IMR-90 (cell line): ENCODE measurements around the gene TEAD1. TPM values are rescaled to one million over a fixed set of nuclear protein-coding genes. Genes with fewer than 3 reads are reported as not detected.

Source experiments
- ATAC-seq: fragments of 200-7000 bp; cut with Tn5 transposase; 2 replicates; pipeline ENCODE4 v1.9.1; 2020; ENCODE audit warnings: low read depth, mild to moderate bottlenecking, moderate library complexity
- BruUV-seq: library from RNA; stranded (reverse); fragments of 400-500 nt; replicated peaks from 2 replicates; lab custom pipeline; 2021; lab: Mats Ljungman, UMichigan
- CTCF ChIA-PET: fragments of 300-600 bp; formaldehyde crosslinking; extraction: SDS; loops from one replicate; lab custom pipeline; 2021; ENCODE audit warnings: antibody characterized with exemption; lab: Yijun Ruan, JAX
- POLR2A ChIA-PET: fragments of 300-600 bp; sonication (Branson Sonifier 250); formaldehyde crosslinking; loops from one replicate; lab custom pipeline; 2022; ENCODE audit warnings: antibody characterized with exemption; ENCODE audit not compliant: unreplicated experiment; lab: Charles Lee
- DNase-seq: peaks from one replicate; pipeline ENCODE4 v3.0.0; 2013
- H2AFZ ChIP-seq: replicated peaks from 2 replicates; pipeline ENCODE3; 2013; ENCODE audit warnings: low read length, mild to moderate bottlenecking; ENCODE audit not compliant: poor library complexity
- H2AK5ac ChIP-seq: 2 replicates; pipeline ENCODE4 v1.6.1; 2013; ENCODE audit warnings: low read depth, low read length, inconsistent platforms
- H2AK9ac ChIP-seq: replicated peaks from 2 replicates; pipeline ENCODE3; 2013; ENCODE audit warnings: mild to moderate bottlenecking, low read depth, low read length, moderate library complexity; ENCODE audit not compliant: poor library complexity
- H2BK120ac ChIP-seq: 2 replicates; pipeline ENCODE4 v1.6.1; 2013; ENCODE audit warnings: low read depth, low read length, inconsistent platforms
- H2BK15ac ChIP-seq: 3 replicates; pipeline ENCODE4 v1.6.1; 2013; ENCODE audit warnings: low read depth, low read length, inconsistent platforms
- H2BK20ac ChIP-seq: 2 replicates; pipeline ENCODE4 v1.6.1; 2013; ENCODE audit warnings: low read depth, mild to moderate bottlenecking, inconsistent platforms, low read length, moderate library complexity
- H2BK5ac ChIP-seq: 2 replicates; pipeline ENCODE4 v1.6.1; 2013; ENCODE audit warnings: mild to moderate bottlenecking, low read depth, low read length, inconsistent platforms; ENCODE audit not compliant: poor library complexity, severe bottlenecking
- H3K14ac ChIP-seq: replicated peaks from 2 replicates; pipeline ENCODE4 v1.6.1; 2013; ENCODE audit warnings: low read depth, low read length, inconsistent platforms
- H3K18ac ChIP-seq: 2 replicates; pipeline ENCODE4 v1.6.1; 2013; ENCODE audit warnings: low read depth, low read length, control low read depth
- H3K23ac ChIP-seq: 2 replicates; pipeline ENCODE4 v1.6.1; 2013; ENCODE audit warnings: low read depth, low read length, inconsistent platforms
- H3K27ac ChIP-seq: 2 replicates; pipeline ENCODE4 v1.5.1; 2013; ENCODE audit warnings: mild to moderate bottlenecking, control low read depth, low read length; ENCODE audit not compliant: insufficient read depth
- H3K27me3 ChIP-seq: 2 replicates; pipeline ENCODE4 v1.6.1; 2013; ENCODE audit warnings: low read length; ENCODE audit not compliant: control insufficient read depth, insufficient read depth
- H3K36me3 ChIP-seq: 2 replicates; pipeline ENCODE4 v1.6.1; 2013; ENCODE audit warnings: low read length, mixed read lengths; ENCODE audit not compliant: control insufficient read depth, insufficient read depth
- H3K4ac ChIP-seq: 2 replicates; pipeline ENCODE4 v1.6.1; 2013; ENCODE audit warnings: low read depth, low read length, inconsistent platforms
- H3K4me1 ChIP-seq: 2 replicates; pipeline ENCODE4 v1.6.1; 2013; ENCODE audit warnings: low read length, mixed read lengths; ENCODE audit not compliant: control insufficient read depth, insufficient read depth
- H3K4me2 ChIP-seq: 2 replicates; pipeline ENCODE4 v1.6.1; 2013; ENCODE audit warnings: low read depth, mild to moderate bottlenecking, control low read depth, low read length, moderate library complexity
- H3K4me3 ChIP-seq: 2 replicates; pipeline ENCODE4 v1.5.1; 2013; ENCODE audit warnings: low read depth, mild to moderate bottlenecking, control low read depth, low read length, moderate library complexity; ENCODE audit not compliant: insufficient read depth
- H3K56ac ChIP-seq: 2 replicates; pipeline ENCODE4 v1.6.1; 2013; ENCODE audit warnings: low read length, inconsistent platforms; ENCODE audit not compliant: insufficient read depth; ENCODE audit errors: extremely low read depth
- H3K79me1 ChIP-seq, 2 experiments: 2 replicates each; pipeline ENCODE4 v1.6.1; 2013; ENCODE audit warnings: low read length in 2 of 2, inconsistent platforms in 1 of 2, low read depth in 1 of 2
- H3K9ac ChIP-seq: 2 replicates; pipeline ENCODE4 v1.6.1; 2013; ENCODE audit warnings: low read depth, low read length, control low read depth
- H3K9me1 ChIP-seq: 2 replicates; pipeline ENCODE4 v1.6.1; 2013; ENCODE audit warnings: low read length, inconsistent platforms; ENCODE audit not compliant: insufficient read depth
- H3K9me3 ChIP-seq: 2 replicates; pipeline ENCODE4 v1.6.1; 2013; ENCODE audit warnings: low read length; ENCODE audit not compliant: control insufficient read depth, insufficient read depth
- H4K20me1 ChIP-seq: 2 replicates; pipeline ENCODE4 v1.6.1; 2013; ENCODE audit warnings: low read length, inconsistent platforms; ENCODE audit not compliant: insufficient read depth
- H4K5ac ChIP-seq: 2 replicates; pipeline ENCODE4 v1.6.1; 2013; ENCODE audit warnings: mild to moderate bottlenecking, low read depth, low read length, control low read depth
- H4K8ac ChIP-seq, 2 experiments: 2 replicates each; pipeline ENCODE4 v1.6.1; 2013; ENCODE audit warnings: low read depth in 2 of 2, low read length in 2 of 2, control low read depth in 1 of 2, inconsistent platforms in 1 of 2
- H4K91ac ChIP-seq: 2 replicates; pipeline ENCODE4 v1.6.1; 2013; ENCODE audit warnings: low read depth, low read length, inconsistent platforms; ENCODE audit not compliant: insufficient read depth
- CEBPB ChIP-seq: IDR thresholded peaks from 2 replicates; pipeline ENCODE4 v1.6.1; 2012; ENCODE audit warnings: low read depth, low read length, improper control_type of control experiment
- FOS ChIP-seq: fragments of 150-350 bp; IDR thresholded peaks from 2 replicates; pipeline ENCODE4 v1.6.1; 2016; ENCODE audit warnings: low read depth, low read length
- MAFK ChIP-seq: IDR thresholded peaks from 2 replicates; pipeline ENCODE4 v1.6.1; 2012; ENCODE audit warnings: low read depth, low read length, improper control_type of control experiment
- MAZ ChIP-seq: IDR thresholded peaks from 2 replicates; pipeline ENCODE4 v1.6.1; 2012; ENCODE audit warnings: low read depth, mild to moderate bottlenecking, low read length, improper control_type of control experiment, moderate library complexity, borderline replicate concordance
- MXI1 ChIP-seq: IDR thresholded peaks from 2 replicates; pipeline ENCODE4 v1.6.1; 2012; ENCODE audit warnings: low read depth, mild to moderate bottlenecking, low read length, moderate library complexity, borderline replicate concordance
- NFE2L2 ChIP-seq: fragments of 150-350 bp; IDR thresholded peaks from 2 replicates; pipeline ENCODE4 v1.6.1; 2016; ENCODE audit warnings: low read depth, mild to moderate bottlenecking, low read length
- RAD21 ChIP-seq: IDR thresholded peaks from 2 replicates; pipeline ENCODE4 v1.6.1; 2012; ENCODE audit warnings: low read length, improper control_type of control experiment
- RCOR1 ChIP-seq: IDR thresholded peaks from 2 replicates; pipeline ENCODE4 v1.6.1; 2012; ENCODE audit warnings: mild to moderate bottlenecking, low read length, improper control_type of control experiment; ENCODE audit not compliant: insufficient replicate concordance
- RFX5 ChIP-seq: IDR thresholded peaks from 2 replicates; pipeline ENCODE4 v1.8.0; 2012; ENCODE audit warnings: low read depth, mild to moderate bottlenecking, low read length, moderate library complexity
- SMC3 ChIP-seq: fragments of 150-350 bp; IDR thresholded peaks from 2 replicates; pipeline ENCODE4 v1.6.1; 2016; ENCODE audit warnings: low read depth, mild to moderate bottlenecking, antibody characterized with exemption, low read length, moderate library complexity
- WGBS, 2 experiments: methylation state at CpG; one replicate each; pipeline versions ENCODE4 v1.1.5 to v1.1.7; 2013; ENCODE audit warnings: missing lambda C conversion rate in 2 of 2; ENCODE audit not compliant: insufficient read length in 1 of 2; ENCODE audit errors: extremely low coverage in 2 of 2; 5-methylcytosine and 5-hydroxymethylcytosine counted together
- dilution Hi-C: fragments of 300-500 bp; cut with HindIII; formaldehyde crosslinking; loops from one replicate; pipeline ENCODE4 v1.14.3; 2018; ENCODE audit warnings: low sequenced_read_pairs; ENCODE audit not compliant: unreplicated experiment
- in situ Hi-C: fragments of 300-500 bp; cut with MboI; formaldehyde crosslinking; loops from 3 replicates; pipeline ENCODE4 v1.14.3; 2019; ENCODE audit warnings: low sequenced_read_pairs, inconsistent platforms, mixed read lengths
- intact Hi-C: fragments of 100-400 bp; cut with micrococcal nuclease; formaldehyde crosslinking; loops from 2 replicates; pipeline ENCODE4 v1.10.0; 2022
- polyA plus RNA-seq, 3 experiments: library from polyadenylated mRNA; depleted of rRNA; stranded (reverse); fragments of >200 nt; gene quantifications; 2 replicates each; pipeline ENCODE4 v1.2.3, GENCODE V29; 2012; ENCODE audit warnings: low replicate concordance in 1 of 3
- total RNA-seq: library from RNA; depleted of rRNA; stranded (reverse); fragments of >200 nt; gene quantifications from 2 replicates; pipeline ENCODE4 v1.2.3, GENCODE V29; 2012
- TF ChIP-seq, protein P1 (sequence below): fragments of 150-350 bp; IDR thresholded peaks from 2 replicates; pipeline ENCODE4 v1.6.1; 2016; ENCODE audit warnings: low read depth, mild to moderate bottlenecking, low read length, moderate library complexity, borderline replicate concordance
- TF ChIP-seq, protein P2 (sequence below): conservative IDR thresholded peaks from 2 replicates; pipeline ENCODE4 v1.5.1; 2012; ENCODE audit warnings: mild to moderate bottlenecking, low read depth, low read length, improper control_type of control experiment

TEAD1 gene
- total and polyA plus RNA-seq, 2 of the 4 experiments (the other 2 are of a cell fraction): 51.8 to 69.2 TPM

DNA sequence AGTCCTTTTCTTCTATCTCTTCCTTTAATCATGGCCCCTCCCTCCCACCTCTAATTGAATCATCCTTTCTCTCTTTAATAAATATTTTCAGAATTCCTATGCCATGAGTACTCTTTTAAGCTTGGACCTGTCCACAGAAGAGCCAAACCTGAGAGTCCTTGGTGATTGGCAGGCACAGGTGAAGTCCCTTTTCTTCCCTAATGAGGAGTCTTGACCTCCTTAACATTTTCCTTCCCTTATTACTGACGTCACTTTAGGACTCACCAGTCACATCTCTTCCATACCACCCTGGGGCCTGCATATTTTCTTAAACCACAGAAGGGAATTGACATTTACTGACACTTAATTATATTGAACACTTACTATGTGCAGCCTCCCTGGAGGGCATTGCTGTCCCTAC lies 293.9 kb downstream of the TEAD1 start:
- in situ Hi-C loops: loop anchor here (5.0 kb wide), 2 partner anchors 179 to 374 kb away; no protein-coding TSS in a partner anchor
- Histone ChIP-seq H3K9ac (no peak overlapping the region), H2AK9ac (no peak overlapping the region), H4K8ac (no peak overlapping the region), H3K9me1 (no peaks in the 10 kb centered on the region), H3K4me1 (no peaks in the 10 kb centered on the region), H3K4ac (no peak overlapping the region), H3K4me2 (no peak overlapping the region), H2AK5ac (no peak overlapping the region), H2AFZ (no peak overlapping the region), H3K79me1 (no peaks in the 10 kb centered on the region), H4K20me1 (no peaks in the 10 kb centered on the region), H3K27ac (no peak overlapping the region), H4K5ac (no peak overlapping the region), H3K23ac (no peak overlapping the region), H2BK15ac (no peak overlapping the region), H3K36me3 (no peaks in the 10 kb centered on the region), H2BK120ac (no peak overlapping the region), H3K9me3 (no peaks in the 10 kb centered on the region), H3K4me3 (no peak overlapping the region), H2BK5ac (no peak overlapping the region), H3K56ac (no peak overlapping the region), H3K27me3 (peaks cover 36% of the 10 kb centered on the region), H4K91ac (no peak overlapping the region), H2BK20ac (no peak overlapping the region), H3K18ac (no peak overlapping the region), H3K14ac (no peak overlapping the region)
- no TSS peak for BruUV-seq
- ChIA-PET POLR2A (no interaction called here), CTCF (no interaction called here)
- TF ChIP-seq, protein P1, sequence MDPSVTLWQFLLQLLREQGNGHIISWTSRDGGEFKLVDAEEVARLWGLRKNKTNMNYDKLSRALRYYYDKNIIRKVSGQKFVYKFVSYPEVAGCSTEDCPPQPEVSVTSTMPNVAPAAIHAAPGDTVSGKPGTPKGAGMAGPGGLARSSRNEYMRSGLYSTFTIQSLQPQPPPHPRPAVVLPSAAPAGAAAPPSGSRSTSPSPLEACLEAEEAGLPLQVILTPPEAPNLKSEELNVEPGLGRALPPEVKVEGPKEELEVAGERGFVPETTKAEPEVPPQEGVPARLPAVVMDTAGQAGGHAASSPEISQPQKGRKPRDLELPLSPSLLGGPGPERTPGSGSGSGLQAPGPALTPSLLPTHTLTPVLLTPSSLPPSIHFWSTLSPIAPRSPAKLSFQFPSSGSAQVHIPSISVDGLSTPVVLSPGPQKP: no peak
- TF ChIP-seq CEBPB: no peak
- TF ChIP-seq NFE2L2: no peak
- TF ChIP-seq RFX5: no peak
- TF ChIP-seq MXI1: no peak
- TF ChIP-seq MAFK: no peak
- no peak for TF ChIP-seq MAZ
- no peak for TF ChIP-seq FOS
- TF ChIP-seq RCOR1: no peak
- TF ChIP-seq, protein P2, sequence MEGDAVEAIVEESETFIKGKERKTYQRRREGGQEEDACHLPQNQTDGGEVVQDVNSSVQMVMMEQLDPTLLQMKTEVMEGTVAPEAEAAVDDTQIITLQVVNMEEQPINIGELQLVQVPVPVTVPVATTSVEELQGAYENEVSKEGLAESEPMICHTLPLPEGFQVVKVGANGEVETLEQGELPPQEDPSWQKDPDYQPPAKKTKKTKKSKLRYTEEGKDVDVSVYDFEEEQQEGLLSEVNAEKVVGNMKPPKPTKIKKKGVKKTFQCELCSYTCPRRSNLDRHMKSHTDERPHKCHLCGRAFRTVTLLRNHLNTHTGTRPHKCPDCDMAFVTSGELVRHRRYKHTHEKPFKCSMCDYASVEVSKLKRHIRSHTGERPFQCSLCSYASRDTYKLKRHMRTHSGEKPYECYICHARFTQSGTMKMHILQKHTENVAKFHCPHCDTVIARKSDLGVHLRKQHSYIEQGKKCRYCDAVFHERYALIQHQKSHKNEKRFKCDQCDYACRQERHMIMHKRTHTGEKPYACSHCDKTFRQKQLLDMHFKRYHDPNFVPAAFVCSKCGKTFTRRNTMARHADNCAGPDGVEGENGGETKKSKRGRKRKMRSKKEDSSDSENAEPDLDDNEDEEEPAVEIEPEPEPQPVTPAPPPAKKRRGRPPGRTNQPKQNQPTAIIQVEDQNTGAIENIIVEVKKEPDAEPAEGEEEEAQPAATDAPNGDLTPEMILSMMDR: no peak
- no peak for TF ChIP-seq RAD21
- TF ChIP-seq SMC3: no peak
- dilution Hi-C loops: loop anchor here (25.0 kb wide), 1 partner anchor 194 kb away; no protein-coding TSS in a partner anchor
- 25% methylated on average over 1 of the region's 1 CpG; no CpG with 5 or more reads in 1 of the 2 experiments for whole genome bisulfite sequencing, 2 experiments
- DNase-seq (no peak), ATAC-seq (no peak)
- intact Hi-C loops: no loop called here
